GM12892 (cell line): ENCODE measurements around the gene CFAP299.

Source experiments
- POLR2A ChIP-seq: IDR thresholded peaks from 2 replicates; pipeline ENCODE4 v1.6.1; 2011; ENCODE audit warnings: low read depth, low read length, control low read depth
- POLR2AphosphoS5 ChIP-seq: IDR thresholded peaks from 2 replicates; pipeline ENCODE4 v1.6.1; 2011; ENCODE audit warnings: low read depth, low read length, control low read depth
- TAF1 ChIP-seq: IDR thresholded peaks from 2 replicates; pipeline ENCODE4 v1.6.1; 2011; ENCODE audit warnings: low read depth, mild to moderate bottlenecking, control low read depth, low read length, borderline replicate concordance

DNA sequence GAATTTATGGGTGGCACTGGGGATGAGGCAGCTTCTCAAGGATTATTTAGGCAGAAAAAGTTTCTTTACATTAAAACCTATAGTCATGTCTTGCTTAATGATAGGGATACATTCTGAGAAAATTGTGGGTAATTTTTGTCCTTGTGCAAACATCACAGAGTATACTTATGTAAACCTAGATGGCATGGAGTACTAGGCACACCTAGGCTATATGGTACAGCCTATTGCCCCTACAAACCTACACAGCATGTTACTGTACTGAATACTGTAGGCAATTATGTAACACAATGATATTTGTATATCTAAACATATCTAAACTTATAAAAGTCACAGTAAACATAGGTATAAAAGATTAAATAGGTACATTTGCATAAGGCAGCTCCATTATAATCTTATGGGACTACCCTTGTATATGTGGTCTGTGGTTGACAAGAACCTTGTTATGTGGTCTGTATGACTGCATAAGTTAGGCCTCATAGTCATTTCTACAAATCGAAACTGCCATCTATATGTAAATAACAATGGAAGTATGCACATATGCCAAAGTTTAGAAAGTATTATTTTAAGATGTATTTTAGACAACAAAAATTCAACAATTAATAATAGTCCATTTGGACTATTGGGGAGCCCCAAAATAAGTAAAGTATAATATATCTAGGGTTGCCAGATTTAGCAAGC is 87.3 kb downstream of the CFAP299 start:
- TF ChIP-seq POLR2AphosphoS5 (no peak), POLR2A (no peak), TAF1 (no peak)
